ENCODE data around the gene GRB2. TPM values are rescaled to one million over a fixed set of nuclear protein-coding genes. Genes with fewer than 3 reads are reported as not detected.
"Not testable (repeated sequence)": the region's sequence is repeated elsewhere in the genome, so short reads cannot be mapped to it uniquely, and the experiment has no call there.

GRB2 gene
- total RNA-seq, 2 donors from 2014 or later, result 85.5 to 86.6 TPM

GRCh38 chr17:75450270-75450669 lies 44.8 kb upstream of the GRB2 start:
- Mint-ChIP-seq H3K4me3 (no peak overlapping the region), H3K4me1 (peaks cover 3% of the 10 kb centered on the region), H3K27ac (no peak overlapping the region), H3K9me3 (no peaks in the 10 kb centered on the region), H3K27me3 (ENCODE audit: insufficient read depth) (no peaks in the 10 kb centered on the region), H3K36me3 (ENCODE audit: low read depth) (no peaks in the 10 kb centered on the region)
- H3K4me1 ChIP-seq (ENCODE audit: control insufficient read depth, insufficient read depth, low read length), result no peaks in the 10 kb centered on the region
- H3K4me3 ChIP-seq (ENCODE audit: low read length), result no peak overlapping the region
- no peaks in the 10 kb centered on the region for H3K27me3 ChIP-seq (ENCODE audit: control insufficient read depth, insufficient read depth, low read length, poor library complexity, severe bottlenecking)
- no peaks in the 10 kb centered on the region for H3K36me3 ChIP-seq (ENCODE audit: control insufficient read depth, insufficient read depth, low read length)
- 93 to 98% methylated on average over 3 to 4 of the region's 4 CpGs for WGBS, 2 experiments (ENCODE audit: insufficient coverage in 1 of 2, insufficient read length in 1 of 2)
- no peak for TF ChIP-seq CTCF (conservative IDR thresholded peaks at IDR 0.05)
- no peaks in the 10 kb centered on the region for H3K9me3 ChIP-seq (ENCODE audit: control insufficient read depth, low read length)
- H3K27ac ChIP-seq (ENCODE audit: low read depth, low read length), result no peak overlapping the region
- H3K9ac ChIP-seq (ENCODE audit: extremely low read depth, low read length, poor library complexity, severe bottlenecking), result no peak overlapping the region
- no peak for DNase-seq

- Mint-ChIP-seq H3K4me3 (no peak overlapping the region), H3K27ac (no peak overlapping the region), H3K36me3 (ENCODE audit: low read depth) (no peaks in the 10 kb centered on the region), H3K9me3 (no peaks in the 10 kb centered on the region), H3K27me3 (ENCODE audit: insufficient read depth) (no peaks in the 10 kb centered on the region), H3K4me1 (no peaks in the 10 kb centered on the region)
- no peaks in the 10 kb centered on the region for H3K27me3 ChIP-seq (ENCODE audit: control insufficient read depth, insufficient read depth, low read length, poor library complexity, severe bottlenecking)
- no peak for TF ChIP-seq CTCF (conservative IDR thresholded peaks at IDR 0.05)
- no peaks in the 10 kb centered on the region for H3K36me3 ChIP-seq (ENCODE audit: control insufficient read depth, insufficient read depth, low read length)
- WGBS, 2 experiments (ENCODE audit: insufficient coverage in 1 of 2, insufficient read length in 1 of 2), result 85 to 88% methylated on average over 15 to 17 of the region's 17 CpGs
- H3K4me1 ChIP-seq (ENCODE audit: control insufficient read depth, insufficient read depth, low read length), result no peaks in the 10 kb centered on the region
- no peak overlapping the region for H3K4me3 ChIP-seq (ENCODE audit: low read length)
- no peaks in the 10 kb centered on the region for H3K9me3 ChIP-seq (ENCODE audit: control insufficient read depth, low read length)
- DNase-seq, result no peak
- H3K27ac ChIP-seq (ENCODE audit: low read depth, low read length), result no peak overlapping the region
- no peak overlapping the region for H3K9ac ChIP-seq (ENCODE audit: extremely low read depth, low read length, poor library complexity, severe bottlenecking)
Observed at GRCh38 chr17:75447951-75448856, 42.7 kb upstream of the GRB2 start.

GRCh38 chr17:75445896-75446295 lies 40.4 kb upstream of the GRB2 start:
- H3K36me3 ChIP-seq (ENCODE audit: control insufficient read depth, insufficient read depth, low read length); H3K36me3 Mint-ChIP-seq (ENCODE audit: low read depth); H3K27me3 Mint-ChIP-seq (ENCODE audit: insufficient read depth); H3K27me3 ChIP-seq (ENCODE audit: control insufficient read depth, insufficient read depth, low read length, poor library complexity, severe bottlenecking); H3K27ac Mint-ChIP-seq; H3K4me3 Mint-ChIP-seq; H3K4me3 ChIP-seq (ENCODE audit: low read length); H3K4me1 ChIP-seq (ENCODE audit: control insufficient read depth, insufficient read depth, low read length); DNase-seq; H3K9me3 Mint-ChIP-seq; H3K4me1 Mint-ChIP-seq; H3K9me3 ChIP-seq (ENCODE audit: control insufficient read depth, low read length); H3K27ac ChIP-seq (ENCODE audit: low read depth, low read length); H3K9ac ChIP-seq (ENCODE audit: extremely low read depth, low read length, poor library complexity, severe bottlenecking): not testable (repeated sequence)
- 89 to 100% methylated on average over 3 to 4 of the region's 6 CpGs for WGBS, 2 experiments (ENCODE audit: insufficient coverage in 1 of 2, insufficient read length in 1 of 2)

Measured in endodermal cell (in vitro differentiated cells).